Pons (tissue), 1 donor: ENCODE results near the gene SLC47A1.
A peak's percentile ranks its signal among the peaks of the same experiment; 100 is the strongest.
"Not testable (repeated sequence)": the region's sequence is repeated elsewhere in the genome, so short reads cannot be mapped to it uniquely, and the experiment has no call there.

Experiments
- DNase-seq: peaks from one replicate; pipeline ENCODE4 v3.0.0-alpha.2; 2016; ENCODE audit warnings: low spot score

The SLC47A1 gene

DNA sequence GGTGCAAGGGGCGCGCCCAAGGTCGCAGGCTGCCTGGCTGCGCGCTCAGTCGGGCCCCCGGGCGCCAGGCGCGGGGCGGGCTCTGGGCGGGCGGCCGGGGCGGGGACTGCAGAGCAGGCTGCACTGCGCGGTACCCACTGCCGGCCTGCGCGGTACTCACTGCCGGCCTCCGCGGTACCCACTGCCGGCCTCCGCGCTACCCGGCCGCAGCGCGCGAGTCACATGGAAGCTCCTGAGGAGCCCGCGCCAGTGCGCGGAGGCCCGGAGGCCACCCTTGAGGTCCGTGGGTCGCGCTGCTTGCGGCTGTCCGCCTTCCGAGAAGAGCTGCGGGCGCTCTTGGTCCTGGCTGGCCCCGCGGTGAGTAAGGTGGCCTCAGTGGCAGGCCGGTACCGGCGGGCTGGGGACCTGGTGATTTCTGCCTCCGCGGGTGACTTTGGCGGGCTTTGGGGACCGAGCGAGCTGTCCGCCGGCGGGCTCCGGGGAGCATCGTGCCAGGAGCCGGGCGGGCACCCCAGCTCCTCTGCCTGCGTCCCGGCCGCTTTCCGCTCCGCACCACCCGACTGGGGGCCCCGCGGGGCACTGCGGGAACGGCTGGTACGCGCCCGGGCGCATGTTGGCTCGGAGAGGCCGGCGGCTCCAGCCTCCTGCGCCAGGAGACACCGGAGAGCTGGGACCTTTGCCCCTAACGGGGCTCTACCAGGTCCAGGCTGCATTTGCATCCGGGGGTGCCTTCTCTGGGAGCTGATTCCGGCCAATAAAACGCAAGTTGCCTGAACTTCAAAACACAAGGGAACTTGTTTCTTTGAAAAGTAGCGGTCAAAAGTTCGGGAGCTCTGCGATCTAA is at the start of gene SLC47A1:
Gene SLC47A1 (plus strand): TSS at position 137 of the 844 bp plus-strand sequence. CDS start 86 bp downstream, at position 223.
- DNase-seq = no peak

GRCh38 chr17:19485800-19486340 is 47.8 kb upstream of the SLC47A1 start:
- DNase-seq = no peak

DNA sequence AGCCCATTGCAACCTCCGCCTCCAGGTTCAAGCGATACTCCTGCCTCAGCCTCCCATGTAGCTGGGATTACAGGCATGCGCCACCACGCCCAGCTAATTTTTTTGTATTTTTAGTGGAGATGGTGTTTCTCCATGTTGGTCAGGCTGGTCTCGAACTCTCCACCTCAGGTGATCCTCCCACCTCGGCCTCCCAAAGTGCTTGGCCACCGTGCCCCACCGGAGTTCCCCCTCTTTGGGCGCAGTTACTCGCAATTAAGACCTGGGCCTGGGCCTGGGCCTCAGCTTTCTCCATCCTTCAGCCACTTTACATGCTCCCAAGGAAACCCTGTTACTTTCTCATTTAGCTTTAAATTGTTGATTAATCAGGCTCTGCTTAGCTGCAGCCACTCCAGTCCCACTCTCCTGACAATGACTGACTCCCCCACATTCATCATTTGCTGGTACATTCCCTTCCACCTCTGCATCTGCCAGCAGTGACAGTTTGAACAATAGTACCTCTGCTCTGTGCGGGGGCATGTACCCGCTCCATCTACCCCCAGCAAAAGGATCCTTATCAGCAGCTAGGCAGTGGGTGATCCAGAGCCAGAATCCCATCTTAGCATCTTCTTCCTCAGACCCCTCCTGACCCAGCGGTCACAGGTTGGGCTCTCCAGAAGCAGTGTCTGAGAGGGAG is 47.2 kb upstream of the SLC47A1 start:
- DNase-seq = no peak

DNA sequence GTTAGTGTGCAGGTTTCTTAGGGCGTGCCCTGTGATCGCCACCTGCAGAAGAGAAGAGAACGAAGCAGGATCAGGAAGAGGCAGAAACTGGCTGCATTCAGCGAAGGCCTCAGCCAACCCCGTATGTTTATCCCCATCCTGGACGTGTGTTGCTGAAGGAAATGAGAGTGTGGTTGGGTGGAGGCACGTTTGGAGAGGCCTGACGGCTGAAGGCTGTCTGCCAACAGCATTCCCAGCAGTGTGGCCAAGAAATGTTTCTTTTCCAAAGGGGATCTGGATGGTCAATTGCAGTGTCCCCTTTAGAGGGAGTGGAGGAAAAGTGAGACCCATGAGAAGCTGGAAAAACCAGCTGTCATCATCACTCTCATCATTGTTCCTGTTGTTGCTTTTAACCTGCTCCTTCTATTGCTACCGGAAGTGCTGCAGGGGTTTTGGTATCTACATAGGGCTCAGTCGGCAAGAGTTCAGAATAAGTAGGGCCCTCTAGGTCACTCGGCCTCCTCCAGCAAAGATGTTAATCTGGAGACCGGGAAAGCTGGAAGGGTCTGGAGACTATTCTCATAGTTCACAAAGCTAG is 46.5 kb upstream of the SLC47A1 start:
- DNase-seq = no peak

DNA sequence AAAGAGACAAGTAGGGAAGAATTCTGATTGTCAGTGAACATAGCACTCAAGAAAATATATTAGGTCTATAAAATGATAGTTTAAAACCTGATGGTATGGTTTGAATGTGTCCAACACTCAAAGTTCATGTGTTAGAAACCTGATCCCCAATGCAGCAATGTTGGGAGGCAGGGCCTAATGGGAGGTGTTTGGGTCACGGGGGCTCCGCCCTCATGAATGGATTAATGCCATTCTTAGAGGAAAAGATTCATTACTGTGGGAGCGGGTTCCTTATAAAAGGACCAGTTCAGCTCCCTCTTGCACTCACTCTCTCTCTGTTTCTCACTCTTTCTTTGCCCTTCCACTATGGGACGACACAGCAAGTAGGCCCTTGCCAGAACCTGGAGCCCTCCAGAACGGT is 41.5 kb upstream of the SLC47A1 start:
- no peak for DNase-seq

DNA sequence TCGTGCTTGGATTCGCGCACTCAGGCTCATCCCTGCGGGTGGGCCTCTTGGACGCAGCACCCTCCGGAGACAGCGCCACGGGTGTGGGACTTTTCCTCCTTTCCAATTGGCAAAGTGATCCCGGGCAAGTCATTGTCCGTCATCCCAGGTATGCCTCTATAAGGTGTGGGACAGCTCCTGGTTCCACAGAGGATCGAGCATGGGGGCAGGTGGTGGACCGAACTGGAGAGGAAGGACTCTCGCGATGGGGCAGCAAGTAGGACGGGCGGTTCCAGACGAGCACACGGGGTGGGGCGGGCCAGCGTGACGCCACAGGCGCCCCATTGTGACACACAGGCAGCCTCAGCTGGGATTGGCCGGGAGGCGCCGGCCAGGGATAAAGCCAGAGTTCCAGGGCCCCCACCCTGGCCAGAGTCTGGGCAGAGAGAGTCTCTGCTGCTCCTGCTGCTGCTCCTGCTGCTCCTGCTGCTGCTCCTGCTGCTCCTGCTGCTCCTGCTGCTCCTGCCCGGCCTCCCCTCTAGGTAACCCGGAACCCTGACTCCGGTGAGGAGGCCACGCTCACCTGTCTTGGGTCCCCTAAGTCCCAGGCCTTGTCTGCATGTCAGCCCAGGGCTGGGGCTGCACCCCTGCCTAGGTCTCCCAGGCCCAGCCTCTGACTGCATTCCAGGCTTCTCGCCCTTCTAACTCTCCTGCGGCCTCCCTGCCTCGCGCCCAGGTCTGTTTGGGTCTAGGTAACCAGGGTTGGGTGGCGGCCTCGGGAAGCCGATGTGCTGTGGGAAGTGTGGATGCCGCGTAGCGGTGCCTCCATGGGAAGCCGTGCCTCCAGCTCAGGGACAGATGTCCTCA is 38.5 kb upstream of the SLC47A1 start:
- DNase-seq = no peak

- DNase-seq = no peak
Measured at GRCh38 chr17:19495828-19496528, 37.7 kb upstream of the SLC47A1 start.

DNA sequence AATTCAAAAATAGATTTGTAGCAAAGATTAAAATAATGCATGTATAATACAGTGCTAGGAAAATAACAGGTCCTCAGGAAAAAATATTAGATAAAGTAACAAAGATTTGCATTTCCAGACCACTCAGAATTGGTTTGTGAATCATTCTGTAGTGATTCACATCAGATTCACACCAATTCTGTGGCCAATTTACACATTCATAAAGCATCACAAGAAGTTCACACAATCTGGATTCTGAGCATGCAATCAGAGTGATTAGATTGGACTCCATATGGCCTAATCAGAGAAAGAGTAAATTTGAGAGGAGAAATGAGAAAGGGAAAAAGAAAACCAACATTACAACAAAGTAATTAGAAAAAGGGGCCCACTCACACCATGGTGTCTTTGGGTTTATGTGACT is 36.0 kb upstream of the SLC47A1 start:
- no peak for DNase-seq

- DNase-seq = no peak
Measured at GRCh38 chr17:19501219-19501618, 32.4 kb upstream of the SLC47A1 start.

DNA sequence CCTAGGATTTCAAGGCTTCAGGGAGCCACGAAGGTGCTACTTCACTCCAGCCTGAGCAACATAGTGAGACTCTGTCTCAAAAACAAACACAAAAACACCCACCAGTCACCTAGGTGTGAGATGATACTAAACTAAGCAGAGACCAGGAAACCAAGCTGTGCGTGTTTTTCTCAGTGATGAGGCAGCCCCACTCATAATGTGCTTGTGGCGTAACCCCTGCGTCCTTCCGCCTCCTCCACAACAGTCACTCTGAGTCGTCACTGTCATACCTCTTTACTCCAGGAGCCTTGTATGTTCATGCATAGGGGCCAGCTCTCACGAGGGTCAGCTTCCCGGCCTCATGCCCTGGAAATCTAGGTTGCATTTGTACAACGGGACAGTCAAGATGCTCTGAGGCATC is 31.1 kb upstream of the SLC47A1 start:
- no peak for DNase-seq

DNA sequence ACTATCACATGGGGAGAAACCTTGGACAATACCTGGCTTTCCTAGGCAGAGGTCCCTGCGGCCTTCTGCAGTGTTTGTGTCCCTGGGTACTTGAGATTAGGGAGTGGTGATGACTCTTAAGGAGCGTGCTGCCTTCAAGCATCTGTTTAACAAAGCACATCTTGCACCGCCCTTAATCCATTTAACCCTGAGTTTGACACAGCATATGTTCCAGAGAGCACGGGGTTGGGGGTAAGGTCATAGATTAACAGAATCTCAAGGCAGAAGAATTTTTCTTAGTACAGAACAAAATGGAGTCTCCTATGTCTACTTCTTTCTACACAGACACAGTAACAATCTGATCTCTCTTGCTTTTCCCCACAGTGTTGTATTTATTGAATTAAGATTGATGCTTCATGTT is 28.1 kb upstream of the SLC47A1 start:
- not testable (repeated sequence) for DNase-seq

DNA sequence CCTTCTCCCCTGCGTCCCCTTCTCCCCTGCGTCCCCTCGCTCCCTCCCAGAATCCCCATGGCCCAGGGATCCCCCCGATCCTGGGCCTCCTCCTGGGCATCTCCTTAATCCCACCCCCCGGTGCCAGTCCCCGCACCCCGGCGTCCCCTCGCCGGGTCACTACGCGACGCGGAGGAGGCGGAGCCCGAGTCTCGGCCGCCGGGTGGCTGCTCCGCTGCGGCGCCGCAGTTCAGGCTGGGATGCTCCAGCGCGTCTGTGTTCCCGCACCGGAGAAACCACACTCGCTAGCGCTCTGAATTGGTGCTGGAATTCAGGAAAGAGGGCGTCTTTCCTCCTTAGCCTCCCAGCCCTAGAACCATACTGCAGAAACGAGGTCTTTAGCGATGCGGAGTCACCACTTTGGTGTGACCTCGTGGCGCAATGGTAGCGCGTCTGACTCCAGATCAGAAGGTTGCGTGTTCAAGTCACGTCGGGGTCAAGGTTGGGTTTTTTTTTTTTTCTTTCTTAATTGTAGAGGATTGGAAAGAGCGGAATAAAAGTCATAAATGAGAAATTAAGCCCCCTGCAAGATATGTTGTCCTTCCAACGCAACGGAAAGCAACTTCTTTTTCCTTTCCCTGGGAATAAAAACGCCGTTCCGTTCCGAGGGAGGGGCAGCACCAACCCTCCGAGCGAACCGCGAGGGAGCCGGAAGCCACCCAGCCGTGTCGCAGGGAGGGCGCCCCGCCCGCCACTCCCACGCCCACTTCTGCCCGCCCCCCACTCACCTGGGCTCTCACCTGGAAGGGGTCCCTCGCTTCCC is 25.7 kb upstream of the SLC47A1 start:
- DNase-seq = peak; percentile 95

DNA sequence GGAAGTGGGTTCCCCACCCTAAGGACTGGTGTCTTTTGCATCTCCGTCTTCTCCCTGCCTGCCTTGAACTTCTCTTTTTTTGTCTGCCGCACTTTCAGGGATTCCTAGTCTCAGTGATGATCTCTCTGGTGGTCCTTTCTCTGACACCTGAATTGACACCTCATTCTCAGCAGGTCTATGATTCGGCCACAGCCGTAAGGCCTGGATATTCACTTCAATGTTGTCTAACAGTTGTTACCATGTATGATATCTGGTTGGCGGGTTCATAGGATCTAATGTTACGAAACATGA is 25.1 kb upstream of the SLC47A1 start:
- peak; percentile 37 for DNase-seq

DNA sequence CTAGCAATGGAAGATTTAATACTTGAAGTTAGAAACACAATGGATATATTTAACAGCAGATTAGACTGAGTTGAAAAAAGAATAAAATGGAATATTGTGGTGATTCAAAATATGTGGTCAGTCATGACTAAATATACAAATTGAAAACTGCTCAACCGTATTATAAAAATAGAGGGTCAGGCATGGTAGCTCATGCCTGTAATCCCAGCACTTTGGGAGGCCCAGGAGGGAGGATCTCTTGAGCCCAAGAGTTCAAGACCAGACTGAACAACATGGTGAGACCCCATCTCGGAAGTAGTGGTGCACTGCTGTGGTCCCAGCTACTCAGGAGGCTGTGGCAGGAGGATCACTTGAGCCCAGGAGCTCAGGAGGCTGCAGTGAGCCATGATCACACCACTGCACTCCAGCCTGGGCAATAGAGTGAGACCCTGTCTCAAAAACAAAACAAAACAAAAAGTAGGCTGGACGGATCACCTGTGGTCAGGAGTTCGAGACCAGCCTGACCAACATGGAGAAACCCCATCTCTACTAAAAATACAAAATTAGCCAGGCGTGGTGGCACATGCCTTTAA is 24.3 kb upstream of the SLC47A1 start:
- DNase-seq = not testable (repeated sequence)

GRCh38 chr17:19510903-19511302 is 22.8 kb upstream of the SLC47A1 start:
- no peak for DNase-seq

DNA sequence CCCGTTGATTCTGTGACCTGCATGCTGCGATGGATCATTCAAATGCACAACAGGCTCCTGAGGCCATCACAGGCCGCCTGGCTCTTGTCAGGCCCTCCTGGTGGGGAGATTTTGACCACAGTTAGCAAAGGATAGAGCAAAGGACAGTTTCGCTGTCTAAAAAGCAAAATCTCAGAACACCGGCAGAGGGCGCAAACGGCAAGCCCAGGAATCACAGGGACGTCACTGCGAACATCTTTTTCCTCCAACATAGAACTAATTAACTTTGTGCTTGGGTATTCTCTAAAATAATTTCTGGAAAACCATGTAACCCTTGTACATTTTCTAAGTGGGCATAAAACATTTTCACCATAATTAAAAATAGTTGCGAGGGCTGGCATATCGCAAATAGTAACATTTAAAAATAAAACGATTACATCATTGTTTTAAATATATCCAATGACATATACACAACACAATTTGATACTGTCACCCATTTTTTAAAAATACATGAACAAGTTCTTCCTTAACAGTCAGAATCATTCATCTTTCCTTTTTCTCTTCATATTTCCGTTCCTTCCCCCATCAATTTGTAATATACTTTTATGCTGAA is 19.7 kb upstream of the SLC47A1 start:
- peak; percentile 78 for DNase-seq

GRCh38 chr17:19517699-19518098 is 16.0 kb upstream of the SLC47A1 start:
- DNase-seq = no peak

GRCh38 chr17:19519388-19520291 is 14.0 kb upstream of the SLC47A1 start:
- DNase-seq = peak; percentile 41

- no peak for DNase-seq
Measured at GRCh38 chr17:19520641-19521040, 13.0 kb upstream of the SLC47A1 start.
